Activated CD4-positive, alpha-beta T cell treated with anti-CD3 and anti-CD28 coated beads, Interleukin-2, amount 50 U/mL, for 48 hours (primary cell): ENCODE results near the gene RAB33A.

ENCODE experiments used
- DNase-seq, 2 experiments: peaks; one replicate each; pipeline ENCODE4 v3.0.0-alpha.2; 2020

The RAB33A gene

GRCh38 chrX:130171446-130172126 is at the start of gene RAB33A:
RAB33A (plus strand) TSS chrX:130171962; CDS start chrX:130172063, 101 bp downstream.
- DNase-seq, result peak; percentile 37 to 48

- no peak for DNase-seq
Observed at GRCh38 chrX:130124577-130124976, 47.2 kb upstream of the RAB33A start.

GRCh38 chrX:130125091-130125874 is 46.5 kb upstream of the RAB33A start:
- DNase-seq, result no peak

- no peak for DNase-seq
Observed at GRCh38 chrX:130130990-130131389, 40.8 kb upstream of the RAB33A start.

- DNase-seq, result no peak
Observed at GRCh38 chrX:130136496-130136895, 35.3 kb upstream of the RAB33A start.

GRCh38 chrX:130136961-130137360 is 34.8 kb upstream of the RAB33A start:
- DNase-seq, result no peak

GRCh38 chrX:130139474-130140201 is 32.1 kb upstream of the RAB33A start:
- DNase-seq, result no peak

- no peak for DNase-seq
Observed at GRCh38 chrX:130144509-130144908, 27.3 kb upstream of the RAB33A start.

GRCh38 chrX:130145123-130145522 is 26.6 kb upstream of the RAB33A start:
- no peak for DNase-seq

GRCh38 chrX:130147631-130148030 is 24.1 kb upstream of the RAB33A start:
- no peak for DNase-seq

- no peak for DNase-seq
Observed at GRCh38 chrX:130155564-130155963, 16.2 kb upstream of the RAB33A start.

GRCh38 chrX:130158311-130158710 is 13.5 kb upstream of the RAB33A start:
- no peak for DNase-seq

- no peak for DNase-seq
Observed at GRCh38 chrX:130159776-130160175, 12.0 kb upstream of the RAB33A start.

- no peak for DNase-seq
Observed at GRCh38 chrX:130162094-130162735, 9.5 kb upstream of the RAB33A start.

GRCh38 chrX:130163398-130163797 is 8.4 kb upstream of the RAB33A start:
- no peak for DNase-seq

GRCh38 chrX:130165181-130165702 is 6.5 kb upstream of the RAB33A start:
- no peak for DNase-seq

- DNase-seq, result peak; percentile 85 to 89
Observed at GRCh38 chrX:130165703-130166502, 5.9 kb upstream of the RAB33A start, which contains the start of gene AIFM1. AIFM1 (minus strand) TSS chrX:130165841; CDS start chrX:130165656, 185 bp downstream.

GRCh38 chrX:130166503-130166777 is 5.3 kb upstream of the RAB33A start:
- no peak for DNase-seq

GRCh38 chrX:130167040-130167439 is 4.7 kb upstream of the RAB33A start:
- no peak for DNase-seq

- peak; percentile 60 to 71 for DNase-seq
Observed at GRCh38 chrX:130170752-130171445, 863 bp upstream of the RAB33A start.

- no peak for DNase-seq
Observed at GRCh38 chrX:130172127-130172845, 524 bp downstream of the RAB33A start.
